Caki2 (cell line): ENCODE results near the gene SMIM22. TPM values are rescaled to one million over a fixed set of nuclear protein-coding genes. Genes with fewer than 3 reads are reported as not detected.

Experiments
- DNase-seq: peaks from one replicate; pipeline ENCODE4 v3.0.0-alpha.2; 2015; ENCODE audit warnings: low read depth
- in situ Hi-C: cut with HindIII; loops from 2 replicates; pipeline ENCODE4 v1.10.0; 2016; ENCODE audit warnings: low sequenced_read_pairs, low pct_unique_long_range_greater_than_20kb, mixed read lengths
- total RNA-seq: library from RNA; depleted of rRNA; stranded (reverse); fragments of >200 nt; shearing (Covaris generic); gene quantifications from 2 replicates; pipeline ENCODE4 v1.2.3, GENCODE V29; 2014; ENCODE audit warnings: low replicate concordance

Gene SMIM22
- total RNA-seq, 1 experiment from 2014 or later, result not detected

- in situ Hi-C loops, result no loop called here
- DNase-seq, result no peak
Observed at GRCh38 chr16:4805231-4805630, 10.1 kb downstream of the SMIM22 start.

GRCh38 chr16:4806280-4806679 is 11.1 kb downstream of the SMIM22 start:
- DNase-seq, result no peak
- in situ Hi-C loops, result no loop called here

- in situ Hi-C loops, result no loop called here
- no peak for DNase-seq
Observed at GRCh38 chr16:4811242-4811641, 16.1 kb downstream of the SMIM22 start.

DNA sequence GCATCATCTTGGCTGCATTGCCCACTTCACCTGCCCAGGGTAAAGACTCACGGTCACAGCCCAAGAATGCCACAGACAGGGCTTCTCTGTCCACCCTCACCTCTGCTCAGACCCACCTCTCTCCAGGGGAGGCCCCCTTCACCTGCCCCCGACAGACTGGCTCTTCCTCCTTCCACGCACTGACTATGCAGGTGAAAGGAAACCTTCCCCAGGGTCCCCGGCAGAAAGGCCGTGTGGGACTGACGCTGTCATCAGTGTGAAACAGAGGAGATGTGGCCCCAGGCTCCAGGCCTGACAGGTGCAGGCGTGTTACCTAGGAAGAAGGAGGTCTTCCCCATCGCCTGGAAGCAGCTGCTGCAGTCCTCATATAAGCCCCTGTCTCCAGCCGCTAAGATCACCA is 16.6 kb downstream of the SMIM22 start:
- in situ Hi-C loops, result no loop called here
- DNase-seq, result no peak

- in situ Hi-C loops, result no loop called here
- DNase-seq, result no peak
Observed at GRCh38 chr16:4813251-4814003, 18.3 kb downstream of the SMIM22 start.

DNA sequence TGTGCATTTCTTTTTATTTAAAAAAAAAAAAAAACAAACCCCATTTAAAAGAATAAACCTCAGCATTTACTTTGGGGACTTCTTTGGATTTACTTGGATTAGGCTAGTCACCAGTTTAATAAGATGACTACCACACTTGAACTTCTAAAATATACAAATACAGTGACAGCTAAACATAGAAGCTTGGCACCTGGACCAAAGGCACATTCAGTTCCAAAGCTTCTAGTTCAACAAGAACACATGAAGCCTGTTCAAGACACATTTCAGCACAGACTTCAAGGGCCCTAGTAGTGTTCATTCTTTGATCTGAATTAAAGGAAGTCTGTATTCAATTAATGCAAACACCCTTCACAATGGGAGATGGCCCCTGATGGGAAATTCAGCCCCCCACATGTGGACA is 18.9 kb downstream of the SMIM22 start:
- in situ Hi-C loops, result no loop called here
- no peak for DNase-seq

- in situ Hi-C loops, result no loop called here
- no peak for DNase-seq
Observed at GRCh38 chr16:4814542-4815173, 19.5 kb downstream of the SMIM22 start.

DNA sequence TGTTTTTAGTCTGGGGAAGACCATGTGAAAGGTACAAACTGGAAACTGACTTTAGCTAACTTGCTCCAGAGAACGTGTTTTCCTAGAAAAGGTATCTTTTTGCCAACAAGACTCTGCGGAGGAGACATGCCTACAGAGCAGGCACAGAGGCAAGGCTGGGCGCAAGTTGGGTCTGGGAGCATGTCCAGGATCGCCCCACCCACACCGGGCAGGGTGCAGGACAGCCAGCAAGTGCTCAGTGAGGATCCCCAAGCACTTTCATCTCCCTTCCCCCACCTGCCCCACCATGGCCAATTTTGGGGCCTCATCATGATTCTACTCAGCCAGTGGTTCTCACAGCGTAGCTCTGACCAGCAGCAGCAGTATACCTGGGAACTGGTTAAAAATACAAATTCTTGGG is 25.5 kb downstream of the SMIM22 start:
- in situ Hi-C loops, result no loop called here
- DNase-seq, result no peak

- DNase-seq, result no peak
- in situ Hi-C loops, result no loop called here
Observed at GRCh38 chr16:4825196-4825595, 30.0 kb downstream of the SMIM22 start.

GRCh38 chr16:4826526-4826925 is 31.4 kb downstream of the SMIM22 start:
- in situ Hi-C loops, result no loop called here
- DNase-seq, result no peak

GRCh38 chr16:4826980-4827379 is 31.8 kb downstream of the SMIM22 start:
- in situ Hi-C loops, result no loop called here
- no peak for DNase-seq

- DNase-seq, result no peak
- in situ Hi-C loops, result no loop called here
Observed at GRCh38 chr16:4828567-4829321, 33.6 kb downstream of the SMIM22 start.

DNA sequence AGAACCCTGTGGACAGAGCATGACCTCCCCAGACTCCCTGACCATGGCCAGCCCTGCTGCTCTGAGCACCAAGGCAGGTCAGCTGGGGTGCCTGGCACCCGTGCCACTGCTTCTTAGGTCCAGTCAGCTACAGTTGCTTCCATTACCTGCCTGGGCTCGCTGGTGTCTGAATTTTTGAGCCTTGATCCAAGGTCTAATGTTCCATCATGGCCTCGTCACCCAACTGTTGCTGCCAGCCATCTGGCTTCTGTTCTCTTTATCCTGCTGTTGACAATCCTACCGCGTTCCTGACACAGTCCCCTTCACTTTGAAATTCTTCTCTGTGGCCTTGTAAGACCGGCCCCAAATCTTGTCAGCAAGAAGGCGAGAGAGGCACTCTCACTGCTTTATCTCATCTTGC is 35.2 kb downstream of the SMIM22 start:
- in situ Hi-C loops, result no loop called here
- DNase-seq, result no peak

GRCh38 chr16:4831616-4832015 is 36.4 kb downstream of the SMIM22 start:
- no peak for DNase-seq
- in situ Hi-C loops, result no loop called here

DNA sequence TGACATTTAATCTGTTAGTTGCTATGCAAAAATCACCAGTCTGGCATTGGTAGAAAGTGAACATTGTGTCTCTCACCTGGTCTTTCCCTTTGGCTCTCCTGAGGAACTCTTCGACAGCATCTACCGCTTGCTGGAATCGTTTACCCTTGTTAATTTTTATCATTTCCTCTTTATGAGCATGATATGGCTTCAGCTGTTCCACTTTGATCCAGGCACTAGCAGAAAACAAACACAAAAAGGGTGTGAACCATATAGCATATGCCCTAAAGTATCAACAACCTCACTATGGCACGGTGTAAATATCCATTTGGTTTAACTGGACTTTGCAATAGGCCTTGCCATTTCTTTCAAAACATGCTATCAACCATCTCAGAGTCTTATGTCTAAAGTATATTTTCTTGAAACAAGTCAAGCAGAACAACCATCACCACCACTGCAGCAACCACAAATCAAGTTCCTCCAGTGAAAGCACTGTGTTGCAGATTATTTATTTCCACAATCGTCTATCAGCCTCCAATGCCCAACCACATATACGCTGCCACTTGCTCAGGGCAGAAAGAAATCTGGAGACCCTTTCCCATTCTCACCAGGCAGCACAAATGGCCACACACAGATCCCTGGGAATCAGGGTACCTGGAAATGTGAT is 37.7 kb downstream of the SMIM22 start:
- DNase-seq, result no peak
- in situ Hi-C loops, result no loop called here

- in situ Hi-C loops, result no loop called here
- no peak for DNase-seq
Observed at GRCh38 chr16:4833584-4833983, 38.4 kb downstream of the SMIM22 start.

GRCh38 chr16:4836727-4837126 is 41.6 kb downstream of the SMIM22 start:
- DNase-seq, result no peak
- in situ Hi-C loops, result no loop called here

GRCh38 chr16:4837733-4838501 is 42.7 kb downstream of the SMIM22 start:
- no peak for DNase-seq
- in situ Hi-C loops, result no loop called here
